Left lung (tissue), 10 donors: ENCODE data around the gene SLBP. TPM values are rescaled to one million over a fixed set of nuclear protein-coding genes. Genes with fewer than 3 reads are reported as not detected.

ENCODE experiments used
- ATAC-seq: fragments of 200-7000 bp; cut with Tn5 transposase; one replicate; pipeline ENCODE4 v1.9.1; 2020; ENCODE audit warnings: moderate library complexity
- DNase-seq, 4 donors: peaks; one replicate each; pipeline ENCODE4 v3.0.0-alpha.2; 2013 to 2020
- H3K27ac ChIP-seq, 2 donors: fragments of 200-600 bp; sonication (generic) in 1 of 2; one replicate each; pipeline versions ENCODE4 v1.5.0 to v1.8.0; 2020 to 2021
- H3K27me3 ChIP-seq, 2 donors: fragments of 200-600 bp; sonication (generic) in 1 of 2; one replicate each; pipeline versions ENCODE4 v1.5.0 to v1.8.0; 2020 to 2021
- H3K36me3 ChIP-seq, 2 donors: fragments of 200-600 bp; sonication (generic) in 1 of 2; one replicate each; pipeline versions ENCODE4 v1.5.0 to v1.8.0; 2020 to 2021
- H3K4me1 ChIP-seq, 2 donors: fragments of 200-600 bp; one replicate each; pipeline ENCODE4 v1.8.0; 2021
- H3K4me3 ChIP-seq, 2 donors: fragments of 200-600 bp; sonication (generic) in 1 of 2; one replicate each; pipeline versions ENCODE4 v1.5.0 to v1.8.0; 2020 to 2021; ENCODE audit warnings: mild to moderate bottlenecking in 1 of 2
- H3K9me3 ChIP-seq, 2 donors: fragments of 200-600 bp; sonication (generic) in 1 of 2; one replicate each; pipeline versions ENCODE4 v1.5.0 to v1.8.0; 2020 to 2021
- intact Hi-C, 2 donors: fragments of 100-400 bp; cut with DNase I; formaldehyde crosslinking; loops; one replicate each; pipeline versions ENCODE4 v1.11.2 to v1.14.2; 2022
- polyA plus RNA-seq, 6 donors: library from polyadenylated mRNA; unstranded; fragments of 120-200 nt; gene quantifications; one replicate each; pipeline ENCODE4 v1.2.1, GENCODE V29; 2013; ENCODE audit not compliant: insufficient read length in 6 of 6
- total RNA-seq, 2 donors: library from RNA; stranded (reverse); fragmentation: NEBNext Ultra II Directional; extraction: Animal tissue kit (Norgen Biotek cat#: 25700); gene quantifications; one replicate each; pipeline ENCODE4 v1.2.1, GENCODE V29; 2021
- TF ChIP-seq, protein P1 (sequence below), 2 donors: fragments of 200-600 bp; sonication (generic) in 1 of 2; IDR thresholded peaks; one replicate each; pipeline versions ENCODE4 v1.5.0 to v1.8.0; 2021; ENCODE audit warnings: antibody characterized with exemption in 2 of 2
- donor health status: DM: no; HTN: yes; CAD: no.
- donor health status: DM: no; HTN: no; CAD: no.

SLBP gene
- total and polyA plus RNA-seq, 8 donors, result 39.1 to 73.0 (median 60.0) TPM

DNA sequence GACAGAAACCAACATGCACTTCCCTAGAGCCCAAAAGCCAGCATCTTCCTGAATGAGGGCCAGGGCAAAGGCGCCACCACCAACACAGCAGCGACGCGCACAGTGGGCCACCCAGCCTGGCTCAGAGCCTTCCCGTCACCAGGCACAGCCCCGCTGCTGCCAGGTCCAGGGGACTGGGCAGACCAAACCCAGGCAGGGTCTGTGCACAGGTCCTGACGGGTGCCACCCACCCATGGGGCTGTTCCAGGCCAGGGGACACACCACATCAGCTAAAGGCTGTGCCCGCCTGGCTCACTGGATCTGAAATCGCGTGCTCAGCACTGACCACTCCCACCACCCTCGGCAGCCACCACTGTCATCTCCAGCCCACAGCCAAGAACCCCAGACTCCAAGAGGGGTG, 41.8 kb downstream of the SLBP start:
- Histone ChIP-seq H3K36me3 (no peaks in the 10 kb centered on the region), H3K4me3 (no peak overlapping the region), H3K4me1 (no peaks in the 10 kb centered on the region), H3K9me3 (no peaks in the 10 kb centered on the region), H3K27ac (no peak overlapping the region), H3K27me3 (no peaks in the 10 kb centered on the region)
- ATAC-seq (no peak), DNase-seq (no peak)
- TF ChIP-seq, protein P1, sequence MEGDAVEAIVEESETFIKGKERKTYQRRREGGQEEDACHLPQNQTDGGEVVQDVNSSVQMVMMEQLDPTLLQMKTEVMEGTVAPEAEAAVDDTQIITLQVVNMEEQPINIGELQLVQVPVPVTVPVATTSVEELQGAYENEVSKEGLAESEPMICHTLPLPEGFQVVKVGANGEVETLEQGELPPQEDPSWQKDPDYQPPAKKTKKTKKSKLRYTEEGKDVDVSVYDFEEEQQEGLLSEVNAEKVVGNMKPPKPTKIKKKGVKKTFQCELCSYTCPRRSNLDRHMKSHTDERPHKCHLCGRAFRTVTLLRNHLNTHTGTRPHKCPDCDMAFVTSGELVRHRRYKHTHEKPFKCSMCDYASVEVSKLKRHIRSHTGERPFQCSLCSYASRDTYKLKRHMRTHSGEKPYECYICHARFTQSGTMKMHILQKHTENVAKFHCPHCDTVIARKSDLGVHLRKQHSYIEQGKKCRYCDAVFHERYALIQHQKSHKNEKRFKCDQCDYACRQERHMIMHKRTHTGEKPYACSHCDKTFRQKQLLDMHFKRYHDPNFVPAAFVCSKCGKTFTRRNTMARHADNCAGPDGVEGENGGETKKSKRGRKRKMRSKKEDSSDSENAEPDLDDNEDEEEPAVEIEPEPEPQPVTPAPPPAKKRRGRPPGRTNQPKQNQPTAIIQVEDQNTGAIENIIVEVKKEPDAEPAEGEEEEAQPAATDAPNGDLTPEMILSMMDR (IDR thresholded peaks at IDR 0.05), result no peak
- intact Hi-C loops, result no loop called here

DNA sequence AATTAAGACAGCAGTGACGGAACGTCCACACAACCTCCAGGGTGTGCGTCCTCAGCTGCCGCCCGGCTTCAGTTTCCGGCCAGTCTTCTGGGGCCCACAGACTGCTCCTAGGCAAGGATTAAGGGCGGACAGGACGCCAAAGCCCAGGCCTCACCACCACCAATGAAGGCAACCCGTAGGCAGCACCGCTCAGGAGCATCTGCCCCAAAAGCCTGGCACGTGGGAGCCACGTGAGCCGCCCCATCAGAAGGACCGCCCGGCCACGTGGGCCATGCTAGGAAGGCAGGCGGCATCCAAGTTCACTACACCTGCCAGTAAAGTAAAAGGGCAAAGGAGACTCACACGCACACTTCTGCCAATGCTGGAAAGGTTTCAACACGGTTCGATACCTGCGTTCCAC, 42.3 kb downstream of the SLBP start:
- ATAC-seq, result no peak
- H3K4me3 ChIP-seq, result no peak overlapping the region
- TF ChIP-seq, protein P1 (IDR thresholded peaks at IDR 0.05), result no peak
- no peaks in the 10 kb centered on the region for H3K9me3 ChIP-seq
- no peak for DNase-seq
- H3K4me1 ChIP-seq, result no peaks in the 10 kb centered on the region
- no peaks in the 10 kb centered on the region for H3K27me3 ChIP-seq
- intact Hi-C loops, result no loop called here
- H3K27ac ChIP-seq, result no peak overlapping the region
- H3K36me3 ChIP-seq, result no peaks in the 10 kb centered on the region

DNA sequence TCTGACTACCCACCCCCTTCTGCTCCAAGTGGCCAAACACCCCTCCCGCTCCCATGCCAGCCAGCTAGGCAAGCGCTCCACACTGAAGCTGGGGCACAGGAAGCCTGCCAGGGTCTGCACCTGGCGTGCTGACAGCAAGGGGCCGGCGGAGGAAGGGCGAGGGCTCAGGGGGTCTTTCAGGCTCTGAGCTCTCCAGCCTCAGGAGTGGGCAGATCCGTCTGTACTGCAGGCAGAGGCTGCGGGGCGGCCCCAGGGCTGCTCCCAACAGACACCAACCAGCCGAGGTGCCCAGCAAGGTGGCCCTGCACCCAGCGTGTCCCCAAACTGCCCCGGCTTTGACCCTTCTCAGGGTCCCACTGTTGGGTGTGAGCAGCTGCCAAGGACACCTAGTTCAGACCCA, 42.8 kb downstream of the SLBP start:
- no peak for ATAC-seq
- no peaks in the 10 kb centered on the region for H3K36me3 ChIP-seq
- no peak for DNase-seq
- no peak overlapping the region for H3K27ac ChIP-seq
- no peaks in the 10 kb centered on the region for H3K9me3 ChIP-seq
- no peak overlapping the region for H3K4me3 ChIP-seq
- H3K27me3 ChIP-seq, result no peaks in the 10 kb centered on the region
- intact Hi-C loops, result no loop called here
- TF ChIP-seq, protein P1 (IDR thresholded peaks at IDR 0.05), result no peak
- H3K4me1 ChIP-seq, result no peaks in the 10 kb centered on the region

DNA sequence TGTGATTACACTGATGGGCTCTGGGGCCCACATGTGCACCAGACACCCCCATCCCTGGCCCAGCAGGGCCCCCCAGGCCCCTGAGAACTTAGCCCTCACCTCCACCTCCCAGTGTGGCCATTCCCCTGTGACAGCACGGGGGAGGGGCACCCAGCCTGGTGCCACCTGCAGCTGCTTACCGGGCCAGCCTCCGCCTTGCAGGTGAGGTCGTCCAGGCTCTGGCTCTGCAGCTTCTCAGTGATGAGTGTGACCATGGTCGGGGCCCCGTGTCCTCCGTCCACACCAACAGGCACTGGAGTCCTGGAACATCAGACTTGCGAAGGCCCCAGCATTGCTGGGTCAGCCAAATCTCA, 43.7 kb downstream of the SLBP start:
- Histone ChIP-seq H3K4me1 (no peaks in the 10 kb centered on the region), H3K27ac (no peak overlapping the region), H3K4me3 (no peak overlapping the region), H3K27me3 (no peaks in the 10 kb centered on the region), H3K36me3 (no peaks in the 10 kb centered on the region), H3K9me3 (no peaks in the 10 kb centered on the region)
- ATAC-seq, result no peak
- TF ChIP-seq, protein P1 (IDR thresholded peaks at IDR 0.05), result no peak
- no peak for DNase-seq
- intact Hi-C loops, result no loop called here

DNA sequence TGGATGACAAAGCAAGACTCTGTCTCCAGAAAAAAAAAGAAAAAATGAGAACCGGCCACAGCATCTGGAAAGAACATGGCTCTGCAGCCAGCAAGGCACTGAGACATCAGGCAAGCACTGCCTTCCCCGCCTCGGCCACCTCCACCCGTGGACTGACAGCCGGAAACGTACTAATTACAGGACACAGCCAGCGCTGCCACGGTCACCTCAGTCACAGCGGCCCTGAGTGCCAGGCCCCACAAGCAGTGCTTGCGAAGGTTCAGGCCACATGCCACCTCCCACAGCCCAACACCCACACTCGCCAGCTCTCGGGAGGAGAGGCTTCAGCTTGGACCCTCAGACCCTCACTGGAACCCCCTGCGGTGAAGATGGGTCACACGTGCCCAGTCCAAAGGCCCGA, 44.8 kb downstream of the SLBP start:
- TF ChIP-seq, protein P1 (IDR thresholded peaks at IDR 0.05), result no peak
- DNase-seq (no peak), ATAC-seq (no peak)
- Histone ChIP-seq H3K36me3 (no peaks in the 10 kb centered on the region), H3K27me3 (no peaks in the 10 kb centered on the region), H3K9me3 (no peaks in the 10 kb centered on the region), H3K27ac (no peak overlapping the region), H3K4me3 (no peak overlapping the region), H3K4me1 (no peaks in the 10 kb centered on the region)
- intact Hi-C loops, result no loop called here
